Ovary (tissue), 3 donors: Measurements from ENCODE around the gene MAN2A2.

Experiments
- POLR2A ChIP-seq: fragments of 450-650 bp; IDR thresholded peaks from one replicate; pipeline ENCODE4 v1.6.1; 2017; ENCODE audit warnings: antibody characterized with exemption, mild to moderate bottlenecking, moderate library complexity
- TF ChIP-seq, protein P1 (sequence below), 3 donors: fragments of 450-650 bp in 2 of 3; fragments of 200-600 bp in 1 of 3; IDR thresholded peaks; one replicate each; pipeline versions ENCODE4 v1.5.1 to v1.8.0; 2016 to 2022; ENCODE audit warnings: antibody characterized with exemption in 3 of 3, mild to moderate bottlenecking in 1 of 3
- donor health status: DM: no; HTN: no; CAD: no.

DNA sequence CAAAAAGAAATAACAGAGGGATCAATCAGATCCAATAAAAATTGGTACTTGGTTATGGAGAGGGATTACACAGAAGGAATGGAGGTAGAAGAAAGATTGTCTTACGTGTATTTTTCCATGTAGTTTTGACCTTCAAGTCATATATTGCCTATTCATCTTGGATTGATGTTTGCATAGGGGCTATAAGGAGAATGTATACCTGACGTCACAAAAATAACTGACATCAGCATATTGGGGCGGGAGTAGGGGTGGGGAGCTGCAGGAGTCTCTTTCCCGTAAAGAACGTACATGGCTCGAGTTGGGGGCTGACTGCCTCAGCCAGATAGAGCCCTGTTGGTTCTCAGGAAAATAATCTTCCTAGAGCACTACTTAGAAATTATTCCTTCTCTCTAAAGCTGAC is 40.6 kb upstream of the MAN2A2 start:
- TF ChIP-seq POLR2A, result no peak
- TF ChIP-seq, protein P1, sequence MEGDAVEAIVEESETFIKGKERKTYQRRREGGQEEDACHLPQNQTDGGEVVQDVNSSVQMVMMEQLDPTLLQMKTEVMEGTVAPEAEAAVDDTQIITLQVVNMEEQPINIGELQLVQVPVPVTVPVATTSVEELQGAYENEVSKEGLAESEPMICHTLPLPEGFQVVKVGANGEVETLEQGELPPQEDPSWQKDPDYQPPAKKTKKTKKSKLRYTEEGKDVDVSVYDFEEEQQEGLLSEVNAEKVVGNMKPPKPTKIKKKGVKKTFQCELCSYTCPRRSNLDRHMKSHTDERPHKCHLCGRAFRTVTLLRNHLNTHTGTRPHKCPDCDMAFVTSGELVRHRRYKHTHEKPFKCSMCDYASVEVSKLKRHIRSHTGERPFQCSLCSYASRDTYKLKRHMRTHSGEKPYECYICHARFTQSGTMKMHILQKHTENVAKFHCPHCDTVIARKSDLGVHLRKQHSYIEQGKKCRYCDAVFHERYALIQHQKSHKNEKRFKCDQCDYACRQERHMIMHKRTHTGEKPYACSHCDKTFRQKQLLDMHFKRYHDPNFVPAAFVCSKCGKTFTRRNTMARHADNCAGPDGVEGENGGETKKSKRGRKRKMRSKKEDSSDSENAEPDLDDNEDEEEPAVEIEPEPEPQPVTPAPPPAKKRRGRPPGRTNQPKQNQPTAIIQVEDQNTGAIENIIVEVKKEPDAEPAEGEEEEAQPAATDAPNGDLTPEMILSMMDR (IDR thresholded peaks at IDR 0.05), result no peak
